Stomach (tissue), 4 donors: ENCODE measurements around the gene SMARCA4.

ENCODE experiments used
- POLR2A ChIP-seq, 4 donors: fragments of 450-650 bp; IDR thresholded peaks; one replicate each; pipeline ENCODE4 v1.6.1; 2016; ENCODE audit warnings: antibody characterized with exemption in 4 of 4, control low read depth in 2 of 4, mild to moderate bottlenecking in 1 of 4, moderate library complexity in 1 of 4
- TF ChIP-seq, protein P1 (sequence below), 7 experiments: fragments of 450-650 bp in 4 of 7; fragments of 200-600 bp in 3 of 7; sonication (generic) in 3 of 7; IDR thresholded peaks; one replicate each; pipeline ENCODE4 v1.5.1; 2016 to 2019; ENCODE audit warnings: antibody characterized with exemption in 7 of 7, control low read depth in 2 of 7, mild to moderate bottlenecking in 1 of 7

DNA sequence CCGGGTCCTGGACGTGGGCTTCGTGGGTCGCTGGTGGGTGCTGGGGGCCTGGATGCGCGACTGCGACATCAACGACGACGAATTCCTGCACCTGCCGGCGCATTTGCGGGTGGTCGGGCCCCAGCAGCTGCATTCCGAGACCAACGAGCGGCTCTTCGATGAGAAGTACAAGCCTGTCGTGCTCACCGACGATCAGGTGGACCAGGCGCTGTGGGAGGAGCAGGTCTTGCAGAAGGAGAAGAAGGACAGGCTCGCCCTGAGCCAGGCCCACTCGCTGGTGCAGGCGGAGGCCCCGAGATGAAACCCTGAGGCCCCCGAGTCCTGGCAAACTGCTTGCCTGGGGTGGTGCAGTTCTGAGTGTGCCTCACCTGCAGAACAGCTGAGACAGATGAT, 31.4 kb upstream of the SMARCA4 start:
- TF ChIP-seq, protein P1, sequence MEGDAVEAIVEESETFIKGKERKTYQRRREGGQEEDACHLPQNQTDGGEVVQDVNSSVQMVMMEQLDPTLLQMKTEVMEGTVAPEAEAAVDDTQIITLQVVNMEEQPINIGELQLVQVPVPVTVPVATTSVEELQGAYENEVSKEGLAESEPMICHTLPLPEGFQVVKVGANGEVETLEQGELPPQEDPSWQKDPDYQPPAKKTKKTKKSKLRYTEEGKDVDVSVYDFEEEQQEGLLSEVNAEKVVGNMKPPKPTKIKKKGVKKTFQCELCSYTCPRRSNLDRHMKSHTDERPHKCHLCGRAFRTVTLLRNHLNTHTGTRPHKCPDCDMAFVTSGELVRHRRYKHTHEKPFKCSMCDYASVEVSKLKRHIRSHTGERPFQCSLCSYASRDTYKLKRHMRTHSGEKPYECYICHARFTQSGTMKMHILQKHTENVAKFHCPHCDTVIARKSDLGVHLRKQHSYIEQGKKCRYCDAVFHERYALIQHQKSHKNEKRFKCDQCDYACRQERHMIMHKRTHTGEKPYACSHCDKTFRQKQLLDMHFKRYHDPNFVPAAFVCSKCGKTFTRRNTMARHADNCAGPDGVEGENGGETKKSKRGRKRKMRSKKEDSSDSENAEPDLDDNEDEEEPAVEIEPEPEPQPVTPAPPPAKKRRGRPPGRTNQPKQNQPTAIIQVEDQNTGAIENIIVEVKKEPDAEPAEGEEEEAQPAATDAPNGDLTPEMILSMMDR (IDR thresholded peaks at IDR 0.05), result no peak
- TF ChIP-seq POLR2A (IDR thresholded peaks at IDR 0.05), result no peak
